Thyroid gland (tissue), 4 donors: ENCODE data around the gene RASSF8. TPM values are rescaled to one million over a fixed set of nuclear protein-coding genes. Genes with fewer than 3 reads are reported as not detected.

Experiments used
- DNase-seq, 2 donors: peaks; one replicate each; pipeline ENCODE4 v3.0.0-alpha.2; 2019
- H3K27ac ChIP-seq, 3 donors: fragments of 200-600 bp; sonication (generic); 1 replicate in 2 of 3; 2 replicates in 1 of 3; pipeline ENCODE4 v1.5.1; 2016 to 2019; ENCODE audit warnings: mild to moderate bottlenecking in 1 of 3, moderate library complexity in 1 of 3
- H3K27me3 ChIP-seq: fragments of 200-600 bp; sonication (generic); one replicate; pipeline ENCODE4 v1.5.1; 2019
- H3K36me3 ChIP-seq, 2 donors: fragments of 200-600 bp; sonication (generic); one replicate each; pipeline ENCODE4 v1.5.1; 2016 to 2019
- H3K4me1 ChIP-seq, 2 donors: fragments of 200-600 bp; sonication (generic); one replicate each; pipeline ENCODE4 v1.5.1; 2017 to 2019
- H3K4me3 ChIP-seq, 3 donors: fragments of 200-600 bp; sonication (generic); replicated peaks in 1 of 3; 1 replicate in 2 of 3; 2 replicates in 1 of 3; pipeline ENCODE4 v1.5.1; 2016; ENCODE audit warnings: mild to moderate bottlenecking in 1 of 3
- H3K9me3 ChIP-seq: fragments of 200-600 bp; sonication (generic); one replicate; pipeline ENCODE4 v1.5.1; 2017
- CTCF ChIP-seq, 6 experiments: fragments of 200-600 bp in 3 of 6; fragments of 450-650 bp in 3 of 6; sonication (generic) in 3 of 6; IDR thresholded peaks; one replicate each; pipeline ENCODE4 v1.5.1; 2016 to 2019; ENCODE audit warnings: antibody characterized with exemption in 6 of 6, mild to moderate bottlenecking in 2 of 6, inconsistent platforms in 1 of 6, moderate library complexity in 1 of 6
- POLR2A ChIP-seq, 2 donors: fragments of 450-650 bp; IDR thresholded peaks; one replicate each; pipeline ENCODE4 v1.6.1; 2017; ENCODE audit warnings: antibody characterized with exemption in 2 of 2, mild to moderate bottlenecking in 2 of 2, moderate library complexity in 1 of 2
- WGBS, 2 donors: methylation state at CpG; one replicate each; pipeline ENCODE4 v1.1.5; 2017; 5-methylcytosine and 5-hydroxymethylcytosine counted together
- intact Hi-C: fragments of 100-400 bp; cut with DNase I; formaldehyde crosslinking; loops from one replicate; pipeline ENCODE4 v1.15.1; 2023
- total RNA-seq, 4 donors: library from RNA; depleted of rRNA; stranded (reverse); fragments of >200 nt; gene quantifications; one replicate each; pipeline ENCODE4 v1.2.3, GENCODE V29; 2016

RASSF8 gene
- total RNA-seq, 4 donors from 2014 or later: 20.1 to 69.1 (median 33.5) TPM

GRCh38 chr12:25943940-25944339, 14.5 kb upstream of the RASSF8 start:
- no peaks in the 10 kb centered on the region for H3K4me1 ChIP-seq
- TF ChIP-seq POLR2A (IDR thresholded peaks at IDR 0.05): no peak
- no peak for TF ChIP-seq CTCF (IDR thresholded peaks at IDR 0.05)
- no peaks in the 10 kb centered on the region for H3K9me3 ChIP-seq
- no peaks in the 10 kb centered on the region for H3K27me3 ChIP-seq
- no peak overlapping the region for H3K4me3 ChIP-seq
- intact Hi-C loops: no loop called here
- DNase-seq: no peak
- H3K27ac ChIP-seq: no peak overlapping the region
- no peaks in the 10 kb centered on the region for H3K36me3 ChIP-seq

GRCh38 chr12:25949343-25949742, 9.1 kb upstream of the RASSF8 start:
- no peak overlapping the region for H3K4me3 ChIP-seq
- intact Hi-C loops: no loop called here
- TF ChIP-seq POLR2A (IDR thresholded peaks at IDR 0.05) (no peak), CTCF (IDR thresholded peaks at IDR 0.05) (no peak)
- no peaks in the 10 kb centered on the region for H3K9me3 ChIP-seq
- no peaks in the 10 kb centered on the region for H3K36me3 ChIP-seq
- no peaks in the 10 kb centered on the region for H3K27me3 ChIP-seq
- no peaks in the 10 kb centered on the region for H3K4me1 ChIP-seq
- no peak for DNase-seq
- 94 to 95% methylated on average over 4 of the region's 4 CpGs for WGBS, 2 donors
- H3K27ac ChIP-seq: no peak overlapping the region

GRCh38 chr12:25950329-25951115, 8.0 kb upstream of the RASSF8 start:
- TF ChIP-seq CTCF (IDR thresholded peaks at IDR 0.05): no peak
- TF ChIP-seq POLR2A (IDR thresholded peaks at IDR 0.05): no peak
- Histone ChIP-seq H3K4me3 (no peak overlapping the region), H3K27ac (no peak overlapping the region), H3K9me3 (no peaks in the 10 kb centered on the region), H3K27me3 (no peaks in the 10 kb centered on the region), H3K4me1 (no peaks in the 10 kb centered on the region), H3K36me3 (no peaks in the 10 kb centered on the region)
- DNase-seq: no peak
- WGBS, 2 donors: 96 to 97% methylated on average over 5 of the region's 6 CpGs
- intact Hi-C loops: no loop called here

GRCh38 chr12:25957793-25958427, 572 bp upstream of the RASSF8 start:
- no peaks in the 10 kb centered on the region for H3K36me3 ChIP-seq

More at GRCh38 chr12:25957793-25958427, 572 bp upstream of the RASSF8 start:
- Histone ChIP-seq H3K27me3 (no peaks in the 10 kb centered on the region), H3K4me1 (peaks cover 0 to 8% of the 10 kb centered on the region in 2 donors), H3K4me3 (peak overlapping the region; percentile 41 to 76 (median 63)), H3K27ac (peak overlapping the region; percentile 86 to 98 (median 95)), H3K9me3 (no peaks in the 10 kb centered on the region)
- WGBS, 2 donors: 1% methylated on average over 16 to 23 of the region's 38 CpGs
- no peak for DNase-seq
- TF ChIP-seq POLR2A (IDR thresholded peaks at IDR 0.05) (no peak), CTCF (IDR thresholded peaks at IDR 0.05) (no peak)
- intact Hi-C loops: loop anchor here (5.0 kb wide), 1 partner anchor 69 kb away; no protein-coding TSS in a partner anchor
